CMK (cell line): Measurements from ENCODE around the gene UBE2E2.
"Not testable (repeated sequence)": the region's sequence is repeated elsewhere in the genome, so short reads cannot be mapped to it uniquely, and the experiment has no call there.

Experiments
- DNase-seq: peaks from one replicate; pipeline ENCODE4 v3.0.0-alpha.2; 2010; ENCODE audit warnings: low read depth

The UBE2E2 gene

GRCh38 chr3:23202921-23203707 lies at the start of gene UBE2E2:
Gene UBE2E2 (plus strand): TSS chr3:23203327.
- DNase-seq = no peak

GRCh38 chr3:23153436-23153835 lies 49.7 kb upstream of the UBE2E2 start:
- no peak for DNase-seq

- DNase-seq = no peak
Observed at GRCh38 chr3:23157331-23157730, 45.8 kb upstream of the UBE2E2 start.

- no peak for DNase-seq
Observed at GRCh38 chr3:23159929-23160328, 43.2 kb upstream of the UBE2E2 start.

GRCh38 chr3:23161308-23161707 lies 41.8 kb upstream of the UBE2E2 start:
- DNase-seq = no peak

- DNase-seq = no peak
Observed at GRCh38 chr3:23161896-23162570, 41.1 kb upstream of the UBE2E2 start.

- DNase-seq = no peak
Observed at GRCh38 chr3:23162934-23163333, 40.2 kb upstream of the UBE2E2 start.

GRCh38 chr3:23164746-23165145 lies 38.4 kb upstream of the UBE2E2 start:
- DNase-seq = no peak

- DNase-seq = no peak
Observed at GRCh38 chr3:23165571-23165970, 37.6 kb upstream of the UBE2E2 start.

- no peak for DNase-seq
Observed at GRCh38 chr3:23166276-23166675, 36.9 kb upstream of the UBE2E2 start.

- no peak for DNase-seq
Observed at GRCh38 chr3:23166845-23167244, 36.3 kb upstream of the UBE2E2 start.

- DNase-seq = no peak
Observed at GRCh38 chr3:23169551-23169950, 33.6 kb upstream of the UBE2E2 start.

GRCh38 chr3:23170291-23170690 lies 32.8 kb upstream of the UBE2E2 start:
- DNase-seq = no peak

- DNase-seq = no peak
Observed at GRCh38 chr3:23172059-23172458, 31.1 kb upstream of the UBE2E2 start.

GRCh38 chr3:23174426-23175039 lies 28.6 kb upstream of the UBE2E2 start:
- DNase-seq = no peak

GRCh38 chr3:23175341-23176083 lies 27.6 kb upstream of the UBE2E2 start:
- DNase-seq = no peak

GRCh38 chr3:23176839-23177238 lies 26.3 kb upstream of the UBE2E2 start:
- not testable (repeated sequence) for DNase-seq

- no peak for DNase-seq
Observed at GRCh38 chr3:23182996-23183513, 20.1 kb upstream of the UBE2E2 start.

GRCh38 chr3:23183731-23184130 lies 19.4 kb upstream of the UBE2E2 start:
- DNase-seq = no peak

- no peak for DNase-seq
Observed at GRCh38 chr3:23185861-23186260, 17.3 kb upstream of the UBE2E2 start.

GRCh38 chr3:23189187-23189586 lies 13.9 kb upstream of the UBE2E2 start:
- no peak for DNase-seq

- DNase-seq = no peak
Observed at GRCh38 chr3:23192816-23193215, 10.3 kb upstream of the UBE2E2 start.
